Endothelial cell of umbilical vein (primary cell): ENCODE data around the gene UBAC1.

ENCODE experiments used
- EZH2 ChIP-seq: IDR thresholded peaks from 2 replicates; pipeline ENCODE4 v1.6.1; 2012; ENCODE audit warnings: borderline replicate concordance, low read depth, mild to moderate bottlenecking, moderate library complexity, low read length, inconsistent platforms; ENCODE audit not compliant: severe bottlenecking
- JUN ChIP-seq: IDR thresholded peaks from 2 replicates; pipeline ENCODE4 v1.6.1; 2011; ENCODE audit warnings: borderline replicate concordance, low read depth; ENCODE audit not compliant: insufficient read length, insufficient read depth
- MAX ChIP-seq: IDR thresholded peaks from 2 replicates; pipeline ENCODE4 v1.6.1; 2011; ENCODE audit not compliant: insufficient read depth, insufficient read length
- MYC ChIP-seq: IDR thresholded peaks from one replicate; pipeline ENCODE4 v1.6.1; 2011; ENCODE audit warnings: mild to moderate bottlenecking, low read depth, low read length
- POLR2A ChIP-seq: IDR thresholded peaks from 2 replicates; pipeline ENCODE4 v1.6.1; 2012; ENCODE audit warnings: low read depth, mild to moderate bottlenecking, control low read depth, low read length
- POLR2AphosphoS5 ChIP-seq: IDR thresholded peaks from 2 replicates; pipeline ENCODE4 v1.6.1; 2012; ENCODE audit warnings: low read depth, mild to moderate bottlenecking, control low read depth, low read length, moderate library complexity; ENCODE audit not compliant: insufficient read depth
- TF ChIP-seq, protein P1 (sequence below), 2 donors: IDR thresholded peaks; 1 replicate in 1 of 2; 2 replicates in 1 of 2; pipeline ENCODE4 v1.5.1; 2011; ENCODE audit warnings: low read length in 2 of 2, mild to moderate bottlenecking in 2 of 2, moderate library complexity in 2 of 2, control low read depth in 1 of 2, inconsistent platforms in 1 of 2, low read depth in 1 of 2; ENCODE audit not compliant: insufficient read depth in 1 of 2; ENCODE audit errors: extremely low read depth in 1 of 2

DNA sequence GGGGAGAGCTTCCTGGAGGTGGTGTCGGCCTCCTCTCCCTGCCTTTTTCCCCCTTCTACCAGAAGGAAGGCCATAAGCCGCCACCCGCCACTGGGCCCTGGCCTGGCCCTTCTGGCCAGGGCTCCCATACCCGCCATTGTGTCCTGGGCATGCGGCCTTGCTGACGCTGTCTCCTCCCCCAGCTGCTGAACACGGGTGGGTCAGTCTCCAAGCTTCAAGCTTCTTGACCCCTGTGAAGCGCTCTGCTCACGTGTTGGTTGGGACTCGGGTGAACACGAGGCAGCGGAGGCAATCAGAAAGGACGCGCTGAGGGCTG lies 24.2 kb upstream of the UBAC1 start:
- TF ChIP-seq EZH2 (no peak), POLR2A (no peak), MAX (no peak), JUN (no peak), MYC (no peak), POLR2AphosphoS5 (no peak)
- TF ChIP-seq, protein P1, sequence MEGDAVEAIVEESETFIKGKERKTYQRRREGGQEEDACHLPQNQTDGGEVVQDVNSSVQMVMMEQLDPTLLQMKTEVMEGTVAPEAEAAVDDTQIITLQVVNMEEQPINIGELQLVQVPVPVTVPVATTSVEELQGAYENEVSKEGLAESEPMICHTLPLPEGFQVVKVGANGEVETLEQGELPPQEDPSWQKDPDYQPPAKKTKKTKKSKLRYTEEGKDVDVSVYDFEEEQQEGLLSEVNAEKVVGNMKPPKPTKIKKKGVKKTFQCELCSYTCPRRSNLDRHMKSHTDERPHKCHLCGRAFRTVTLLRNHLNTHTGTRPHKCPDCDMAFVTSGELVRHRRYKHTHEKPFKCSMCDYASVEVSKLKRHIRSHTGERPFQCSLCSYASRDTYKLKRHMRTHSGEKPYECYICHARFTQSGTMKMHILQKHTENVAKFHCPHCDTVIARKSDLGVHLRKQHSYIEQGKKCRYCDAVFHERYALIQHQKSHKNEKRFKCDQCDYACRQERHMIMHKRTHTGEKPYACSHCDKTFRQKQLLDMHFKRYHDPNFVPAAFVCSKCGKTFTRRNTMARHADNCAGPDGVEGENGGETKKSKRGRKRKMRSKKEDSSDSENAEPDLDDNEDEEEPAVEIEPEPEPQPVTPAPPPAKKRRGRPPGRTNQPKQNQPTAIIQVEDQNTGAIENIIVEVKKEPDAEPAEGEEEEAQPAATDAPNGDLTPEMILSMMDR (IDR thresholded peaks at IDR 0.05; ENCODE audit: extremely low read depth in 1 of 2, insufficient read depth in 1 of 2, low read depth in 1 of 2, low read length in 2 of 2): no peak
